BJ (cell line): ENCODE data around the gene JOSD1. TPM values are rescaled to one million over a fixed set of nuclear protein-coding genes. Genes with fewer than 3 reads are reported as not detected.

Experiments used
- CTCF ChIA-PET: fragments of 350-600 bp; formaldehyde crosslinking; extraction: SDS; loops from one replicate; lab custom pipeline; 2021; ENCODE audit warnings: antibody characterized with exemption, inconsistent platforms; lab: Yijun Ruan, JAX
- POLR2A ChIA-PET: fragments of 300-600 bp; sonication (Branson Sonifier 250); formaldehyde crosslinking; extraction: SDS; loops from one replicate; lab custom pipeline; 2021; ENCODE audit warnings: antibody characterized with exemption; lab: Charles Lee
- DNase-seq: peaks from one replicate; pipeline ENCODE4 v3.0.0-alpha.2; 2011; ENCODE audit warnings: low read depth
- H3K27me3 ChIP-seq: 2 replicates; pipeline ENCODE4 v1.6.0; 2011; ENCODE audit warnings: low read length; ENCODE audit not compliant: control insufficient read depth, insufficient read depth
- H3K36me3 ChIP-seq: 2 replicates; pipeline ENCODE4 v1.5.1; 2011; ENCODE audit warnings: low read length; ENCODE audit not compliant: control insufficient read depth, insufficient read depth
- H3K4me3 ChIP-seq: 2 replicates; pipeline ENCODE4 v1.5.1; 2011; ENCODE audit warnings: low read depth, mild to moderate bottlenecking, control low read depth, low read length
- polyA plus RNA-seq: library from polyadenylated mRNA; depleted of rRNA; stranded (reverse); fragments of >200 nt; gene quantifications from 2 replicates; pipeline ENCODE4 v1.2.3, GENCODE V29; 2011
- TF ChIP-seq, protein P1 (sequence below): IDR thresholded peaks from 2 replicates; pipeline ENCODE4 v1.5.1; 2011; ENCODE audit warnings: low read depth, mild to moderate bottlenecking, control low read depth, inconsistent platforms, low read length, moderate library complexity; ENCODE audit not compliant: insufficient read depth

The JOSD1 gene
- polyA plus RNA-seq, 1 experiment, result 43.6 TPM

DNA sequence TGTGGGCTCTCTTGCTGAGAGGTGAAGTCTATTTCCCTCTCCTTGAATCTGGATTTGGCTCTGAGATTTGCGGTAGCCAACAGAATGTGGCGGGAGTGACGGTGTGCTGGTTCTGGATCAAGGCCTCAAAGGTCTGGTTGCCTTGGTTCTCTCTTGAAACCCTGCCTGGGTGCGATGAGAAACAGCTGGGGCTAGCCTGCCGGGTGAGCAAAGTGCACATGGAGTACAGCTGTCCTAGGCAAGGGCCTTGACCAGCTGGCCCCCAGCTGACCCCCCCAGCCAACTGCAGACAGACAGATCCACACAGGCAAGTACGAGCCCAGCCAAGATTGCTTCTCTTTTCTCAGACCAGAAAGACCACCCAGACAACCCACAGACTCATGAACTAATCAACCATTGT is 44.2 kb upstream of the JOSD1 start:
- Histone ChIP-seq H3K27me3 (no peaks in the 10 kb centered on the region), H3K36me3 (peaks cover 27% of the 10 kb centered on the region), H3K4me3 (no peak overlapping the region)
- CTCF ChIA-PET, result interaction anchor here (1.0 to 3.8 kb wide), 2 partner anchors 12 to 24 kb away, joined by 3 to 16 read pairs; no protein-coding TSS in a partner anchor
- no peak for DNase-seq
- POLR2A ChIA-PET, result no interaction called here
- TF ChIP-seq, protein P1, sequence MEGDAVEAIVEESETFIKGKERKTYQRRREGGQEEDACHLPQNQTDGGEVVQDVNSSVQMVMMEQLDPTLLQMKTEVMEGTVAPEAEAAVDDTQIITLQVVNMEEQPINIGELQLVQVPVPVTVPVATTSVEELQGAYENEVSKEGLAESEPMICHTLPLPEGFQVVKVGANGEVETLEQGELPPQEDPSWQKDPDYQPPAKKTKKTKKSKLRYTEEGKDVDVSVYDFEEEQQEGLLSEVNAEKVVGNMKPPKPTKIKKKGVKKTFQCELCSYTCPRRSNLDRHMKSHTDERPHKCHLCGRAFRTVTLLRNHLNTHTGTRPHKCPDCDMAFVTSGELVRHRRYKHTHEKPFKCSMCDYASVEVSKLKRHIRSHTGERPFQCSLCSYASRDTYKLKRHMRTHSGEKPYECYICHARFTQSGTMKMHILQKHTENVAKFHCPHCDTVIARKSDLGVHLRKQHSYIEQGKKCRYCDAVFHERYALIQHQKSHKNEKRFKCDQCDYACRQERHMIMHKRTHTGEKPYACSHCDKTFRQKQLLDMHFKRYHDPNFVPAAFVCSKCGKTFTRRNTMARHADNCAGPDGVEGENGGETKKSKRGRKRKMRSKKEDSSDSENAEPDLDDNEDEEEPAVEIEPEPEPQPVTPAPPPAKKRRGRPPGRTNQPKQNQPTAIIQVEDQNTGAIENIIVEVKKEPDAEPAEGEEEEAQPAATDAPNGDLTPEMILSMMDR, result no peak

DNA sequence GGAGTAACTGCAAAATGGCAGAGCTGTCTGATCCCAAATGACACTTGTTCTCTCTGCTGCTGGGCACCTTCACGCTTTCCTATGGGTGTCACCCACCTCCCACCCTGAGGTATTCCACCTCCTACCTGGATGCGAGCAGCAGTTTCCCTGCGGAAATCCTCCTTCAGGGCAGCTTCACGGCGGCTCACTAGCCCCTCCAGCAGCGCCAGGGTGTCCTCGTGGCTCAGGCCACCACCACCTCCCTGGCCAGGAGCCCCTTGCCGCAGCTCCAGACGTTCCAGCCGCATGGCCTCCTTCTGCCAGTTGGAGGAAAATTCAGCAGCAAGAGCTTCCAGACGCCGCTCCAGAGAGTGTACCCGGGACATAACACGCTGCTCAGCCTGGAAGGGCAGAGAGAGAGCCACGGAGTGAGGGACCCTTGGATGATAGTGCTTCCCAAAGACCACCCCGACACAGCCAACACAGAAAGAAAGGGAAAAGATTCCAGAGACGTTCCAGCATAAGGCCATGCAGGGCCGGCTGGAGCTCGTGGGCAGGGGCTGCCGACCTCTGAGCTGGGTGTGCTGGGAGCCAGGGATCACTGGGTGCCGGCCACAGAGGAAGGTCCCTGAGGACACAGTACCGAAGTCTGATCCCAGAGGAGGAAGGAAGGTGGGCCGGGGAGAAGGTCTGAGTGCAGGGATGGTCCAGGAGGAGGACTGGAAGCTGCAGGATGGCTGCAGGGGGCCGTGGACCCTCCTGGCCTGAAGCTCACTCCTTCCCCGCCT is 41.6 kb upstream of the JOSD1 start:
- no peak overlapping the region for H3K4me3 ChIP-seq
- no peak for DNase-seq
- peaks cover 39% of the 10 kb centered on the region for H3K36me3 ChIP-seq
- TF ChIP-seq, protein P1, result no peak
- no peaks in the 10 kb centered on the region for H3K27me3 ChIP-seq
- CTCF ChIA-PET, result interaction anchor here (0.6 to 3.1 kb wide), 4 partner anchors 8 to 914 kb away, joined by 3 to 9 read pairs (median 6); no protein-coding TSS in a partner anchor
- POLR2A ChIA-PET, result no interaction called here

DNA sequence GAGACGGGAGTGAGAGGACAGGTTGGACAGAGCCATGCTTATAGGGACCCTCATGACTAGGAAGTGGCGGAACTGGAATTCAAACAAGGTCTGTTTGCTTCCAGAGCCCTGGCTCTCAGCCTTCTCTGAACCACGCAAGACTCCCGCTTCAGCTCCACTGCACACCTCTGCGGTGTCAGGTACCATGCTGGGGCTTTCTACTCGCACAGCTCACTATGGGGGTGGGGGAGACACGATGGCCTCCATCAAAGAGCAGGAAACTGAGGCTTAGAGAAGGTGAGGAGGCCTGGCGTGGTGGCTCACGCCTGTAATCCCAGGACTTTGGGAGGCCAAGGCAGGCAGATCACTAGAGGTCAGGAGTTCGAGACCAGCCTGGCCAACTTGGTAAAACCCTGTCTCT is 40.8 kb upstream of the JOSD1 start:
- ChIA-PET CTCF (interaction anchor here (0.6 to 3.1 kb wide), 3 partner anchors 9 to 915 kb away, joined by 3 to 9 read pairs (median 4); no protein-coding TSS in a partner anchor), POLR2A (no interaction called here)
- H3K27me3 ChIP-seq, result no peaks in the 10 kb centered on the region
- DNase-seq, result no peak
- no peak overlapping the region for H3K4me3 ChIP-seq
- peaks cover 43% of the 10 kb centered on the region for H3K36me3 ChIP-seq
- TF ChIP-seq, protein P1, result no peak

GRCh38 chr22:38741166-38741565 is 40.4 kb upstream of the JOSD1 start:
- Histone ChIP-seq H3K27me3 (no peaks in the 10 kb centered on the region), H3K4me3 (no peak overlapping the region), H3K36me3 (peaks cover 43% of the 10 kb centered on the region)
- ChIA-PET POLR2A (no interaction called here), CTCF (interaction anchor here (1.3 to 3.1 kb wide), 3 partner anchors 9 to 28 kb away, joined by 3 to 9 read pairs (median 4); no protein-coding TSS in a partner anchor)
- TF ChIP-seq, protein P1, result no peak
- DNase-seq, result no peak

DNA sequence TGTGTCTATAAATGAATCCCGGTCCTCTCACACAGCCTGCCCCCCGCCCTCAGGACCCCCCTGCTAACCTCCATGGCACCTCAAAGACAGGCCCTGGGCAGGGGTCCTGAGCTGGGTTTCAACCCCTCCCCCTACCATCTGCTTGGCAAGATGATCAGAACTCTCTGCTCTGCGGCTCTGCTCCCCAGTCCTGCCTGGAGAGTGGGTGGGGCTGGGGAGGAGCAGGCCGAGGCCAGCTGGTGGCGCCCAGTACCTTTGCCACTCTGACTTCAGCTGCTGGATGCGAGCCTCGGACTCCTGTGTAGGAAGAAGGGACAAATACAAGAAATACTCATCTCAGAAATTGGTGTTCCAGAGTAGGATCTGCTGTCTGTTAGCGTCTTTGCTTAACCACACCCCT is 40.0 kb upstream of the JOSD1 start:
- Histone ChIP-seq H3K27me3 (no peaks in the 10 kb centered on the region), H3K4me3 (no peak overlapping the region), H3K36me3 (peaks cover 43% of the 10 kb centered on the region)
- CTCF ChIA-PET, result interaction anchor here (1.1 to 1.6 kb wide), 3 partner anchors 10 to 28 kb away, joined by 3 to 4 read pairs (median 3); no protein-coding TSS in a partner anchor
- TF ChIP-seq, protein P1, result no peak
- DNase-seq, result no peak
- POLR2A ChIA-PET, result no interaction called here
